ENCODE measurements around the gene SEC31A. TPM values are rescaled to one million over a fixed set of nuclear protein-coding genes. Genes with fewer than 3 reads are reported as not detected.
"Not testable (repeated sequence)": the region's sequence is repeated elsewhere in the genome, so short reads cannot be mapped to it uniquely, and the experiment has no call there.

The SEC31A gene
- total RNA-seq, 1 donor from 2014 or later: 210 TPM

DNA sequence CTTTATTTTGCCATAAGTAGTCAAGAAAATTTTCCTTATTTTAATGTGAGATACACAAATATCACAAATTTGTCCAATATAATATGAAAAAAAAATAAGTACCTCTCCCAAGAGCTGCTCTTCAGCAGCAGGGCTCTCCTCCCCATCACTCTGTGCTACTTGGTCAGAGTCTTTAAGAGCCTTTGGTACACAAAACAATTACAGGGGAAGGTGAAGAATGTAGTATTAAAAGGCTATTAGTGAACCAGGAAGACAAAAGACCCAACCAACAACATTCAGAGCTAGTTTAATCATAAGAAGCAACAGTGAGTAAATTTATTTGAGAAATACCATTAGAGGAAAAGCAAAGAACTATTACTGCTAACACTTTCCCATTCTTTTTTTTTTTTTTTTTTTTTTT lies 29.4 kb downstream of the SEC31A start:
- H4K20me1 ChIP-seq (ENCODE audit: low read depth): no peaks in the 10 kb centered on the region
- H3K4me1 Mint-ChIP-seq: no peaks in the 10 kb centered on the region
- no peak overlapping the region for H3K4me3 Mint-ChIP-seq

DNA sequence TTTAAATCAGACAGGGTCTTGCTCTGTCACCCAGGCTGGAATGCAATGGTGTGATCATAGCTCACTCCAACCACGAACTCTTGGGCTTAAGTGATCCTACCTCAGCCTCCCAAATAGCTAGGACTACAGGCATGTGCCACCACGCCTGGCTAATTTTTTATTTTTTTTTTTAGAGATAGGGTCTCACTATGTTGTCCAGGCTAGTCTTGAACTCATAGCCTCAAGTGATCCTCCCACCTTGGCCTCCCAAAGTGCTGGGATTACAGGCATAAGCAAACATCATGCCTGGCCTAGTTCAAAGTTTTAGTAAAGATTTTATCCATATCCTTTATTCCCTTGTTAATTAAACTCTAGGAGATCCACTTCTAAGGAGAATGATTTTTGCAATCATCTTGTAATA lies 30.5 kb downstream of the SEC31A start:
- not testable (repeated sequence) for H3K27me3 Mint-ChIP-seq (ENCODE audit: insufficient read depth, low read depth); H3K4me2 ChIP-seq; H3K4me3 ChIP-seq; H3K4me3 Mint-ChIP-seq; H3K4me1 ChIP-seq; H3K9me3 ChIP-seq (ENCODE audit: low read depth); DNase-seq (ENCODE audit: low spot score); H3K27me3 ChIP-seq; H3K27ac ChIP-seq; H3K4me1 Mint-ChIP-seq; H4K20me1 ChIP-seq (ENCODE audit: low read depth); H3F3A ChIP-seq (ENCODE audit: low read depth); H2AFZ ChIP-seq (replicated peaks); H3K9me3 Mint-ChIP-seq; H3K79me2 ChIP-seq (ENCODE audit: low read depth); H3K9ac ChIP-seq; H3K27ac Mint-ChIP-seq
- H3K36me3 ChIP-seq: peaks cover 22% of the 10 kb centered on the region
- peaks cover 23% of the 10 kb centered on the region for H3K36me3 Mint-ChIP-seq

More for the DNA sequence above, 29.4 kb downstream of the SEC31A start:
- Histone ChIP-seq H3K4me3 (no peak overlapping the region), H3K27me3 (no peaks in the 10 kb centered on the region), H3K9ac (no peak overlapping the region), H3K9me3 (ENCODE audit: low read depth) (no peaks in the 10 kb centered on the region), H2AFZ (replicated peaks) (no peak overlapping the region), H3K4me1 (no peaks in the 10 kb centered on the region), H3K36me3 (peaks cover 25% of the 10 kb centered on the region), H3K4me2 (no peak overlapping the region), H3K27ac (no peak overlapping the region), H3F3A (ENCODE audit: low read depth) (no peaks in the 10 kb centered on the region), H3K79me2 (ENCODE audit: low read depth) (no peaks in the 10 kb centered on the region)
- Mint-ChIP-seq H3K27me3 (ENCODE audit: insufficient read depth, low read depth) (no peaks in the 10 kb centered on the region), H3K27ac (no peak overlapping the region), H3K9me3 (no peaks in the 10 kb centered on the region), H3K36me3 (peaks cover 21% of the 10 kb centered on the region)
- no peak for DNase-seq (ENCODE audit: low spot score)
- TF ChIP-seq EZH2 (IDR thresholded peaks at IDR 0.05): no peak
- TF ChIP-seq, protein P1, sequence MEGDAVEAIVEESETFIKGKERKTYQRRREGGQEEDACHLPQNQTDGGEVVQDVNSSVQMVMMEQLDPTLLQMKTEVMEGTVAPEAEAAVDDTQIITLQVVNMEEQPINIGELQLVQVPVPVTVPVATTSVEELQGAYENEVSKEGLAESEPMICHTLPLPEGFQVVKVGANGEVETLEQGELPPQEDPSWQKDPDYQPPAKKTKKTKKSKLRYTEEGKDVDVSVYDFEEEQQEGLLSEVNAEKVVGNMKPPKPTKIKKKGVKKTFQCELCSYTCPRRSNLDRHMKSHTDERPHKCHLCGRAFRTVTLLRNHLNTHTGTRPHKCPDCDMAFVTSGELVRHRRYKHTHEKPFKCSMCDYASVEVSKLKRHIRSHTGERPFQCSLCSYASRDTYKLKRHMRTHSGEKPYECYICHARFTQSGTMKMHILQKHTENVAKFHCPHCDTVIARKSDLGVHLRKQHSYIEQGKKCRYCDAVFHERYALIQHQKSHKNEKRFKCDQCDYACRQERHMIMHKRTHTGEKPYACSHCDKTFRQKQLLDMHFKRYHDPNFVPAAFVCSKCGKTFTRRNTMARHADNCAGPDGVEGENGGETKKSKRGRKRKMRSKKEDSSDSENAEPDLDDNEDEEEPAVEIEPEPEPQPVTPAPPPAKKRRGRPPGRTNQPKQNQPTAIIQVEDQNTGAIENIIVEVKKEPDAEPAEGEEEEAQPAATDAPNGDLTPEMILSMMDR (IDR thresholded peaks at IDR 0.05): no peak
- TF ChIP-seq EZH2phosphoT487 (IDR thresholded peaks at IDR 0.05): no peak

DNA sequence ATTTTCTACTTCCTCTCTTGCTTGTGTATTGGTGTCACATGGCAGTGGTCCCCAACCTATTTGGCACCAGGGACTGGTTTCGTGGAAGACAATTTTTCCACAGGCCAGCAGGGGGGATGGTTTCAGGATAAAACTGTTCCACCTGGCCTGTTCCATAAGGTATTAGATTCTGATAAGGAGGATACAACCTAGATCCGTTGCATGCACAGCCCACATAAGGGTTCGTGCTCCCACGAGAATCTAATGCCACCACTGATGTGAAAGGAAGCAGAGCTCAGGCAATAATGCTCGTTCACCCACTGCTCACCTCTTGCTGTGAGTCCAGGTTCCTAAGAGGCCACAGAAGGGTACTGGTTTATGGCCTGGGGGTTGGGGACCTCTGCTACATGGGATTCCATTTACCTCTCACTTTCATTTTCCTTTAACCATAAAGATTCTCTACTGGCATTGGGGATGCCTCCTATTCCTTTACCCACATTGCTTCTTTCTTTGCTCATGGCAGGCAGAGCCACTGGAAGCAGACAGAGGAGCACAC lies 38.1 kb downstream of the SEC31A start:
- no peaks in the 10 kb centered on the region for H3K4me1 ChIP-seq
- H3K4me3 Mint-ChIP-seq: no peak overlapping the region
- H4K20me1 ChIP-seq (ENCODE audit: low read depth): no peaks in the 10 kb centered on the region
- no peaks in the 10 kb centered on the region for H3K9me3 Mint-ChIP-seq
- H3K4me2 ChIP-seq: no peak overlapping the region
- H2AFZ ChIP-seq (replicated peaks): no peak overlapping the region
- no peaks in the 10 kb centered on the region for H3K27me3 Mint-ChIP-seq (ENCODE audit: insufficient read depth, low read depth)
- no peaks in the 10 kb centered on the region for H3K9me3 ChIP-seq (ENCODE audit: low read depth)
- no peak overlapping the region for H3K4me3 ChIP-seq
- peaks cover 6% of the 10 kb centered on the region for H3F3A ChIP-seq (ENCODE audit: low read depth)
- no peak overlapping the region for H3K9ac ChIP-seq
- peak; percentile 3 for DNase-seq (ENCODE audit: low spot score)
- H3K4me1 Mint-ChIP-seq: no peaks in the 10 kb centered on the region
- no peak overlapping the region for H3K27ac ChIP-seq
- H3K27ac Mint-ChIP-seq: no peak overlapping the region
- TF ChIP-seq EZH2 (IDR thresholded peaks at IDR 0.05) (no peak), EZH2phosphoT487 (IDR thresholded peaks at IDR 0.05) (no peak)
- TF ChIP-seq, protein P1 (IDR thresholded peaks at IDR 0.05): no peak
- peaks cover 36% of the 10 kb centered on the region for H3K36me3 Mint-ChIP-seq
- H3K36me3 ChIP-seq: peaks cover 38% of the 10 kb centered on the region
- H3K79me2 ChIP-seq (ENCODE audit: low read depth): no peaks in the 10 kb centered on the region
- H3K27me3 ChIP-seq: no peaks in the 10 kb centered on the region

DNA sequence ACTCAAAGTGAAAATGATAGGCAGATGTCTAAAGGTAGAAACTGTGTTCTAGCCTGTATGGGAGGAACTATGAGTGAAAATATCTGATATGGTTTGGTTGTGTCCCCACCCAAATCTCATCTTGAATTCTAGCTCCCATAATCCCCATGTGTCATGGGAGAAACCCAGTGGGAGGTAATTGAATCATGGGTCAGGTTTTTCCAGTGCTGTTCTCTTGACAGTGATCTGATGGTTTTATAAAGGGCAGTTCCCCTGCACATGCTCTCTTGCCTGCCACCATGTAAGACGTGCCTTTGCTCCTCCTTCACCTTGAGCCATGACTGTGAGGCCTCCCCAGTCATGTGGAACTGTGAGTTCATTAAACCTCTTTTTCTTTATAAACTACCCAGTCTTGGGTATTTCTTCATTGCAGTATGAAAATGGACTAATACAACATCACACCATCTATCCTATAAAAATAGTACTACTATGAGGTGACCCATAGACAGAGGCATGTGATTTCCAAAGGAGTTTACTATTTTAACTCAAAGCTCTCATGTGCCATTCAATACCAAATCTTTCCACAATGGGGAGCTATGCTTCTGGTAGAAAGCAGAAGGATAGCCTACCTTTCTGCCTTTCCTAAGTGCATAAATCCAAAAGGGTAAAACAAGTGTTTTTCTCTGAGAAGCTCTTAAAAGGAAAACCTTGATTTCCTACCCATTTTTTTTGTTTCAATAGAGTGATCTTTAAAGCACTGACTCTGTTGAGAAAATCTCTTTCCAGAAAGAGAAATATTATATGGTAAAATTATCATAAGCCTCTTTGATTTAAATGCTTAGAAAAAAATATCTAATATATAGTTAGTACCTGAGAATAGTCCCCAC lies 38.8 kb downstream of the SEC31A start:
- no peak overlapping the region for H3K4me3 Mint-ChIP-seq
- no peak overlapping the region for H3K4me3 ChIP-seq
- peaks cover 39% of the 10 kb centered on the region for H3K36me3 ChIP-seq
- no peaks in the 10 kb centered on the region for H3K9me3 ChIP-seq (ENCODE audit: low read depth)
- H2AFZ ChIP-seq (replicated peaks): no peak overlapping the region
- H4K20me1 ChIP-seq (ENCODE audit: low read depth): no peaks in the 10 kb centered on the region
- H3K27me3 ChIP-seq: no peaks in the 10 kb centered on the region
- H3K4me1 Mint-ChIP-seq: no peaks in the 10 kb centered on the region
- TF ChIP-seq EZH2 (IDR thresholded peaks at IDR 0.05): no peak
- TF ChIP-seq, protein P1 (IDR thresholded peaks at IDR 0.05): peak; percentile 60
- TF ChIP-seq EZH2phosphoT487 (IDR thresholded peaks at IDR 0.05): no peak
- no peaks in the 10 kb centered on the region for H3K9me3 Mint-ChIP-seq
- no peak overlapping the region for H3K9ac ChIP-seq
- peaks cover 7% of the 10 kb centered on the region for H3F3A ChIP-seq (ENCODE audit: low read depth)
- H3K27me3 Mint-ChIP-seq (ENCODE audit: insufficient read depth, low read depth): no peaks in the 10 kb centered on the region
- no peak overlapping the region for H3K27ac ChIP-seq
- no peaks in the 10 kb centered on the region for H3K79me2 ChIP-seq (ENCODE audit: low read depth)
- no peak overlapping the region for H3K27ac Mint-ChIP-seq
- DNase-seq (ENCODE audit: low spot score): peak; percentile 54
- H3K4me1 ChIP-seq: no peaks in the 10 kb centered on the region
- no peak overlapping the region for H3K4me2 ChIP-seq
- peaks cover 35% of the 10 kb centered on the region for H3K36me3 Mint-ChIP-seq

Data from neural progenitor cell (in vitro differentiated cells).